KMS-11 (cell line): ENCODE results near the gene CDH13.

Source experiments
- H2AFZ ChIP-seq: fragments of 200-600 bp; sonication (generic); 2 replicates; pipeline ENCODE4 v1.6.1; 2016; ENCODE audit warnings: antibody characterized with exemption, mixed run types, low read depth
- H3K27ac ChIP-seq: fragments of 200-600 bp; sonication (generic); 2 replicates; pipeline ENCODE4 v1.6.1; 2016; ENCODE audit warnings: mild to moderate bottlenecking, mixed run types
- H3K27me3 ChIP-seq: fragments of 200-600 bp; sonication (generic); 2 replicates; pipeline ENCODE4 v1.6.1; 2017; ENCODE audit warnings: mild to moderate bottlenecking, low read depth, mixed run types, moderate library complexity; ENCODE audit not compliant: insufficient read depth
- H3K36me3 ChIP-seq: fragments of 200-600 bp; sonication (generic); 2 replicates; pipeline ENCODE4 v1.6.1; 2017; ENCODE audit warnings: mild to moderate bottlenecking, mixed run types; ENCODE audit not compliant: insufficient read depth
- H3K4me1 ChIP-seq: fragments of 200-600 bp; sonication (generic); 2 replicates; pipeline ENCODE4 v1.6.1; 2016; ENCODE audit warnings: mild to moderate bottlenecking, low read depth, mixed run types; ENCODE audit not compliant: poor library complexity, severe bottlenecking
- H3K4me2 ChIP-seq: fragments of 200-600 bp; sonication (generic); 2 replicates; pipeline ENCODE4 v1.7.0; 2016; ENCODE audit warnings: mild to moderate bottlenecking, mixed run types
- H3K4me3 ChIP-seq: fragments of 200-600 bp; sonication (generic); IDR thresholded peaks from 2 replicates; pipeline ENCODE4 v1.6.1; 2017; ENCODE audit warnings: low read depth, low read length, mixed read lengths; ENCODE audit not compliant: insufficient read depth
- H3K79me2 ChIP-seq: fragments of 200-600 bp; sonication (generic); 2 replicates; pipeline ENCODE4 v1.6.1; 2016; ENCODE audit warnings: low read depth, mixed run types; ENCODE audit not compliant: insufficient read depth
- H3K9ac ChIP-seq: fragments of 200-600 bp; sonication (generic); 2 replicates; pipeline ENCODE4 v1.6.1; 2016; ENCODE audit warnings: mild to moderate bottlenecking, mixed run types
- H4K20me1 ChIP-seq: fragments of 200-600 bp; sonication (generic); 2 replicates; pipeline ENCODE4 v1.6.1; 2016; ENCODE audit warnings: mild to moderate bottlenecking, mixed run types; ENCODE audit not compliant: insufficient read depth
- TF ChIP-seq, protein P1 (sequence below): fragments of 200-600 bp; sonication (generic); conservative IDR thresholded peaks from 2 replicates; pipeline ENCODE4 v1.6.1; 2017; ENCODE audit warnings: low read depth, mild to moderate bottlenecking, antibody characterized with exemption, low read length, moderate library complexity, mixed read lengths

Gene CDH13

DNA sequence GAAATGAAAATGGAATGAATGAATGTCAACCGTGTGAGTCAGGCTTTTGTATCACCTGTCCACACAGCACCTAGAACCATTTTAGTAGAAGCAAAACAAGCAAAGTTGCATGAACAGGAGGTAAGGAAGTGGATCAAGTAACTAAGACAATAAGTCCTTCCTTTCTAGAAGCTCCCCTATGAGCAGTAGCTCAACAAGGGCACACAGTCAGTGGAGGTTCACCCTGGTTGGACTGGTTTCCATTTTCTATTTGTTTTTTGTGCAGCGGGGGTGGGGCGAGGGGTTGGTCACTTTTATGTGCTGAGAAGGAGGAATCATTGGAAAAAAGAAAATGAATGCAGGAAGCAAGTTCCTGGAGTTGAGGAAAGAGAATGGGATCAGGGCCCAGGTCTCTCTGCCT lies 1177.0 kb downstream of the CDH13 start:
- Histone ChIP-seq H3K4me1 (peaks cover 2% of the 10 kb centered on the region), H3K4me3 (no peak overlapping the region), H3K36me3 (no peaks in the 10 kb centered on the region), H3K79me2 (peaks cover 6% of the 10 kb centered on the region; the same call in 1 of the 2 replicates), H3K27ac (no peak overlapping the region), H3K27me3 (no peaks in the 10 kb centered on the region), H4K20me1 (no peaks in the 10 kb centered on the region), H2AFZ (no peak overlapping the region), H3K9ac (no peak overlapping the region), H3K4me2 (no peak overlapping the region)
- TF ChIP-seq, protein P1, sequence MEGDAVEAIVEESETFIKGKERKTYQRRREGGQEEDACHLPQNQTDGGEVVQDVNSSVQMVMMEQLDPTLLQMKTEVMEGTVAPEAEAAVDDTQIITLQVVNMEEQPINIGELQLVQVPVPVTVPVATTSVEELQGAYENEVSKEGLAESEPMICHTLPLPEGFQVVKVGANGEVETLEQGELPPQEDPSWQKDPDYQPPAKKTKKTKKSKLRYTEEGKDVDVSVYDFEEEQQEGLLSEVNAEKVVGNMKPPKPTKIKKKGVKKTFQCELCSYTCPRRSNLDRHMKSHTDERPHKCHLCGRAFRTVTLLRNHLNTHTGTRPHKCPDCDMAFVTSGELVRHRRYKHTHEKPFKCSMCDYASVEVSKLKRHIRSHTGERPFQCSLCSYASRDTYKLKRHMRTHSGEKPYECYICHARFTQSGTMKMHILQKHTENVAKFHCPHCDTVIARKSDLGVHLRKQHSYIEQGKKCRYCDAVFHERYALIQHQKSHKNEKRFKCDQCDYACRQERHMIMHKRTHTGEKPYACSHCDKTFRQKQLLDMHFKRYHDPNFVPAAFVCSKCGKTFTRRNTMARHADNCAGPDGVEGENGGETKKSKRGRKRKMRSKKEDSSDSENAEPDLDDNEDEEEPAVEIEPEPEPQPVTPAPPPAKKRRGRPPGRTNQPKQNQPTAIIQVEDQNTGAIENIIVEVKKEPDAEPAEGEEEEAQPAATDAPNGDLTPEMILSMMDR = no peak

DNA sequence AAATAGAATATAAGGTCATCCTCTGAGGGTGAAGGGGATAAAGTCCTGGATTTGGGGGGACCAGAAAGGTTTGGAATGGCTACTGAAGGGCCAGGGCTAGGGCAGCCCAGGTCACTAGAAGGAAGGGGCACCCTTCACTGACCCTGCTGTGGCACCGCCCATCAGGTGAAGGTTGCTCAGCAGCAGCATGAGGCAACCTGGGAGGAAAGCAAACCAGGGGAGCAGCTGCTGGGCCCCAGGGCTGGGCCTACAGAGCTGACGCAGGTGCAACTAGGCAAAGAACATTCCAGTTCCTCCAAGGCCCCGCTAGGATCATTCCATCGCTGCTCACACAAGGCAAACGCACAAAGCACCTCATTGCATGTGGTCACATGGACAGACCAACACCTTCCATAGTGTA lies 1177.6 kb downstream of the CDH13 start:
- Histone ChIP-seq H3K4me3 (no peak overlapping the region), H3K36me3 (no peaks in the 10 kb centered on the region), H3K4me2 (no peak overlapping the region), H3K4me1 (peaks cover 6% of the 10 kb centered on the region), H4K20me1 (no peaks in the 10 kb centered on the region), H3K27ac (no peak overlapping the region), H3K79me2 (peaks cover 12% of the 10 kb centered on the region; the same call in 1 of the 2 replicates), H3K9ac (no peak overlapping the region), H3K27me3 (no peaks in the 10 kb centered on the region), H2AFZ (no peak overlapping the region)
- TF ChIP-seq, protein P1 = no peak

DNA sequence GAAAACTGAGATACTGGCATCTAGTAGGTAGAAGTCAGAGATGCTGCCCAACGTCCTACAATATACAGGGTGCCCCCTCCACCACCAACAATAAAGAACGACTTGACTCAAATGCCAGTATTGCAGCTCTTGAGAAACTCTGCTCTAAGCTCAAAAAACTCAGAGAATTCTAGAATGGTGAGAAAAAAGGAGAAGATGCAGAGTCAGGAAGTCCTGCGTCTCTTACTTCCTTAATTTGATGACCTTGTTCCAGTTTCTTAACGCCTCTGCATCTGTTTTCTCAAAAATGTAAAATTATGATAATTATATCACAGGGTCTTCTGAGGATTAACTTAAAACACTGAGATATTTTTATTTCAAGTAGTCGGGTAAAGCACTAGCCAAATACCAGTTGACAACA lies 1179.3 kb downstream of the CDH13 start:
- H4K20me1 ChIP-seq = no peaks in the 10 kb centered on the region
- no peaks in the 10 kb centered on the region for H3K27me3 ChIP-seq
- H3K4me1 ChIP-seq = peaks cover 6% of the 10 kb centered on the region
- H3K9ac ChIP-seq = no peak overlapping the region
- H3K36me3 ChIP-seq = peaks cover 5% of the 10 kb centered on the region; the same call in 1 of the 2 replicates
- no peak overlapping the region for H3K27ac ChIP-seq
- TF ChIP-seq, protein P1 = no peak
- peaks cover 15% of the 10 kb centered on the region; the same call in 1 of the 2 replicates for H3K79me2 ChIP-seq
- H2AFZ ChIP-seq = no peak overlapping the region
- H3K4me2 ChIP-seq = no peak overlapping the region
- no peak overlapping the region for H3K4me3 ChIP-seq

DNA sequence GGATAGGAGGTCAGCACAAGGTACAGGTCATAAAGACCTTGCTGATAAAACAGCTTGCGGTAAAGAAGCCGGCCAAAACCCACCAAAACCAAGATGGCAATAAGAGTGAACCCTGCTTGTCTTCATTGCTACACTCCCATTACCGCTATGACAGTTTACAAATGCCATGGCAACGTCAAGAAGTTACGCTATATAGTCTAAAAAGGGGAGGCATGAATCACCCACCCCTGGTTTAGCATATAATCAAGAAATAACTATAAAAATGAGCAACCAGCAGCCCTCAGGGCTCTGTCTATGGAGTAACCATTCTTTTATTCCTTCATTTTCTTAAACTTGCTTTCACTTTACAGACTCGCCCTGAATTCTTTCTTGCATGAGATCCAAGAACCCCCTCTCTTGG lies 1180.0 kb downstream of the CDH13 start:
- Histone ChIP-seq H3K27me3 (no peaks in the 10 kb centered on the region), H3K4me3 (no peak overlapping the region), H3K79me2 (peaks cover 15% of the 10 kb centered on the region; the same call in 1 of the 2 replicates), H3K4me2 (no peak overlapping the region), H4K20me1 (no peaks in the 10 kb centered on the region), H2AFZ (peak overlapping the region; percentile 75), H3K27ac (no peak overlapping the region), H3K9ac (no peak overlapping the region), H3K36me3 (peaks cover 9% of the 10 kb centered on the region; the same call in 1 of the 2 replicates), H3K4me1 (peaks cover 6% of the 10 kb centered on the region)
- TF ChIP-seq, protein P1 = no peak
